ENCODE measurements around the gene LMNTD1.
"Not testable (repeated sequence)": the region's sequence is repeated elsewhere in the genome, so short reads cannot be mapped to it uniquely, and the experiment has no call there.

Gene LMNTD1, protein sequence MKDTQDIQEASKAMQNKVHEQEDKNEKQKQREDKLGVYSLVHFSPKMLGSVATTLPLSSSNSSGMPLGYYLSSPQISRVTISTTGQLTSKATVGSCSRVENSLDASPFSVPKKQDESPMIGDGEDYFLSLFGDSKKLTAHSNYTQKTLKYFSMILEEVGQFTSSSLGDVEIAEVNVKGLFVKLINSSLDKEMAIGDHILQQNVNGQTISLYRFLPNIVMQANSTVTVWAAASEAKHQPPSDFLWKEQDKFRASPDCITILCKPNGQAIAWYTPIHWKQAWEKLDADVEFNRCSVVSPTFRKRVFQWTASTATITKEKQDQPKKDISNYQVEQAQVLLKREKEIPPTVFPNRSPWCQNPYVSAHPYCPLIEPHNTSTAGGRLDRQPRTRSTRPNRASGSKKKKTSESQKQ

DNA sequence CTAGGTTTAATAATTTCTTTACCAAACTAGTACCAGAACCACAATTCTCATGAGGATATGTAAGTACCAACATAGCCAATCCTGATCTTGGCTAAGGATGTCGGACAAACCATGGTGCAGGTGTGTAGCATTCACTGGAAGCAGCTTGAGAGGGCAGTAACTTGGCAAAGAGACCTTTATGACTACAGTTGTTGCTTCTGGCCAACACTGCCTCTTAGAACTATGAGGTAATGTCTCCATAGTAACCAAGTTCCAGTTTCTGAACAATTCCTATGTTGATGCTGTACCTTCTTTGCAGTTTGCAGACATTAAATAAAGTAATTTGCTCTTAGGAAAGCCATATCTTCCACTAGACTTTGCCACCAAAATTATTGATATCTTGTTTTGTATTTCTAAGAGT lies at the start of gene LMNTD1:
LMNTD1 (minus strand) TSS at position 186 of the 400 bp plus-strand sequence. CDS start 324 bp downstream, outside the sequence.
- Mint-ChIP-seq H3K4me1 (no peaks in the 10 kb centered on the region), H3K4me3 (no peak within 1 kb of the TSS), H3K27ac (ENCODE audit: low read depth) (no peak within 1 kb of the TSS), H3K27me3 (peaks cover 9% of the 10 kb centered on the region), H3K36me3 (ENCODE audit: insufficient read depth) (no peaks in the 10 kb centered on the region), H3K9me3 (no peaks in the 10 kb centered on the region)
- no peak for DNase-seq (ENCODE audit: low spot score in 2 of 2)
- ATAC-seq (replicated peaks; ENCODE audit: extremely low read depth, poor library complexity, severe bottlenecking) = no peak

DNA sequence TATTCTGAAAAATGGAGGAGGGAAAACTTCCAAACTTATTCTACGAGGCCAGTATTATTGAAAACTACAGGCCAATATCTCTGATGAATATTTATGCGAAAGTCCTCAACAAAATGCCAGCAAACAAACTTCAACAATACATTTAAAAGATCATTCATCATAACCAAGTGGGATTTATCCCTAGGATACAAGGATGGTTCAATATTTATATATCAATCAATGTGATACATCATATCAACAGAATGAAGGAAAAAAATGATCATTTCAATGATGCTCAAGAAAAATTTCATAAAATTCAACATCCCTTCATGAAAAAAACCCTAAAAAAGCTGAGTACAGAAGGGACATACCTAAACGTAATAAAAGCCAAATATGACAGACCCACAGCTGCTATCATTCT lies 45.9 kb upstream of the LMNTD1 start:
- DNase-seq (ENCODE audit: low spot score in 2 of 2) (no peak), ATAC-seq (replicated peaks; ENCODE audit: extremely low read depth, poor library complexity, severe bottlenecking) (no peak)
- no peaks in the 10 kb centered on the region for H3K4me1 Mint-ChIP-seq
- no peaks in the 10 kb centered on the region for H3K36me3 Mint-ChIP-seq (ENCODE audit: insufficient read depth)
- no peak overlapping the region for H3K4me3 Mint-ChIP-seq
- H3K27me3 Mint-ChIP-seq = no peaks in the 10 kb centered on the region
- no peak overlapping the region for H3K27ac Mint-ChIP-seq (ENCODE audit: low read depth)
- H3K9me3 Mint-ChIP-seq = peaks cover 17% of the 10 kb centered on the region

DNA sequence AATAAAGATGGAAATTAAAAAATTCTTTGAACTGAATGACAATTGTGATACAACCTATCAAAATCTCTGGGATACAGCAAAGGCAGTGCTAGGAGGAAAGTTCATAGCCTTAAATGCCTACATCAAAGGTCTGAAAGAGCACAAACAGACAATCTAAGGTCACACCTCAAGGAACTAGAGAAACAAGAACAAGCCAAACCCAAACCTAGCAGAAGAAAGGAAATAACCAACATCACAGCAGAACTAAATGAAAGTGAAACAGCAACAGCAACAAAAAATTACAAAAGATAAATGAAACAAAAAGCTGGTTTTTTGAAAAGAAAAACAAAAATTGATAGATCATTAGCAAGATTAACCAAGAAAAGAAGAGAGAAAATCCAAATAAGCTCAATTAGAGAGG lies 42.4 kb upstream of the LMNTD1 start:
- H3K4me1 Mint-ChIP-seq; ATAC-seq (replicated peaks; ENCODE audit: extremely low read depth, poor library complexity, severe bottlenecking); H3K4me3 Mint-ChIP-seq; DNase-seq (ENCODE audit: low spot score in 2 of 2); H3K36me3 Mint-ChIP-seq (ENCODE audit: insufficient read depth); H3K27me3 Mint-ChIP-seq; H3K27ac Mint-ChIP-seq (ENCODE audit: low read depth): not testable (repeated sequence)
- peaks cover 22% of the 10 kb centered on the region for H3K9me3 Mint-ChIP-seq

DNA sequence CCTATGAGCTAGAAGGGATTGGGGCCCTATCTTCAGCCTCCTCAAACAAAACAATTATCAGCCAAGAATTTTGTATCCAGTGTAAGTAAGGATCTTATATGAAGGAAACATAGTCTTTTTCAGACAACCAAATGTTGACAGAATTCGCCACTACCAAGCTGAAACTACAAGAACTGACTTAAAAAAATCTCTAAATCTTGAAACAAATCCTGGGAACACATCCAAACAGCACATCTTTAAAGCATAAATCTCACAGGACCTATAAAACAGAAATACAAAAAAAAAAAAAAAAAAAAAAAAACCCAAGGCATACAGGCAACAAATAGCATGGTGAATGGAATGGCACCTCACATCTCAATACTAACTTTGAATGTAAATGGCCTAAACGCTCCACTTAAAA lies 41.3 kb upstream of the LMNTD1 start:
- no peak overlapping the region for H3K4me3 Mint-ChIP-seq
- H3K27me3 Mint-ChIP-seq = no peaks in the 10 kb centered on the region
- H3K27ac Mint-ChIP-seq (ENCODE audit: low read depth) = no peak overlapping the region
- DNase-seq (ENCODE audit: low spot score in 2 of 2) = no peak
- ATAC-seq (replicated peaks; ENCODE audit: extremely low read depth, poor library complexity, severe bottlenecking) = no peak
- H3K36me3 Mint-ChIP-seq (ENCODE audit: insufficient read depth) = peaks cover 2% of the 10 kb centered on the region
- no peaks in the 10 kb centered on the region for H3K4me1 Mint-ChIP-seq
- peaks cover 13% of the 10 kb centered on the region for H3K9me3 Mint-ChIP-seq

DNA sequence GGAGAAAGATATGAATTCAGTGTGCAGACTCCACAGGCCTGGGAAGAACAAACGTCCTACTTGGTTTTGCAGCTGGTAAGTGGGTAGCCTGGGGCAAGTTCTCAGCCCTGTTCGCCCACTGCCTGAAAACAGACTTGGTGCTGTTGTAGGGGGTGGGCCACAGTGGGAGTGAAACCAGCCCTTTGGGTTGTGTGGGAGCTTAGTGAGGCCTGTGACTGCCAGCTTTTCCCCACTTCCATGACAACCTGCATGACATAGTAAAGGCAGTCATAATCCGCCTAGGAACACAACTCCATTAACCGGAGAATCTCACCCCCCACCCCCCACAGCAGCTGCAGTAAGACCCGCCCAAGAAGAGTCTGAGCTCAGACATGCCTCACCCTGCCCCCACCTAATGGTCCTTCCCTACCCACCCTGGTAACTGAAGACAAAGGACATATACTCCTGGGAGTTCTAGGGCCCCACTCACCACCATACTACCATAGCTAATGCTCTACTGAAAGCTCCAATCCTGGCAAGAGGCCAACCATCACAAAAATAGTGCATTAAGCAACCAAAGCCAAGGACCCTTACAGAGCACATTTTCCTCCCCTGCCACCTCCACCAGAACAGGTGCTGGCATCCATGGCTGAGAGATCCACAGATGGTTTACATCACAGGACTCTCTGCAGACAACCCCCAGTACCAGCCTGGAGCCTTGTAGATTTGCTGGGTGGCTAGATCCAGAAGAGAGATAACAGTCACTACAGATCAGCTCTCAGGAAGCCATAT lies 39.8 kb upstream of the LMNTD1 start:
- Mint-ChIP-seq H3K27ac (ENCODE audit: low read depth) (peak overlapping the region; percentile 62), H3K4me1 (no peaks in the 10 kb centered on the region), H3K27me3 (no peaks in the 10 kb centered on the region), H3K36me3 (ENCODE audit: insufficient read depth) (peaks cover 2% of the 10 kb centered on the region), H3K9me3 (peaks cover 13% of the 10 kb centered on the region), H3K4me3 (no peak overlapping the region)
- ATAC-seq (replicated peaks; ENCODE audit: extremely low read depth, poor library complexity, severe bottlenecking) = no peak
- DNase-seq (ENCODE audit: low spot score in 2 of 2) = no peak

DNA sequence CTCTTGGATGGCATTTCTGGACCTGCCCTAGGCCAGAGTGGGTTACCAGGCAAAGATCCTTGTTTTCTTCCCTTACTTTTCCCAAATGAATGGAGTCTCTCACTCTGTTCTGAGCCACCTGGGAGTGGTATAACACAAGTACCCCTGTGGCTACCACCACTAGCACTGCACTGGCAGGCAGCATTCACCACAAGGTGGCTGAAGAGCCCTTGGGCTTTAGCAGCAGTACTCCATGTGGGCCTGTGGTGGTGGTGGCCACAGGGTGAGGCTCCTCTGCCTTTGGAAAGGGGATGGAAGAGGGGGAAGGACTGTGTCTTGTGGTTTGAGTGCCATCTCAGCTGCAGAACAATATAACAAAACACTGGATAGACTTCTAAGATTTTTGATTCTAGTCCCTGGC lies 38.1 kb upstream of the LMNTD1 start:
- H3K4me3 Mint-ChIP-seq = no peak overlapping the region
- peaks cover 2% of the 10 kb centered on the region for H3K36me3 Mint-ChIP-seq (ENCODE audit: insufficient read depth)
- no peaks in the 10 kb centered on the region for H3K4me1 Mint-ChIP-seq
- no peak for ATAC-seq (replicated peaks; ENCODE audit: extremely low read depth, poor library complexity, severe bottlenecking)
- no peak for DNase-seq (ENCODE audit: low spot score in 2 of 2)
- no peaks in the 10 kb centered on the region for H3K27me3 Mint-ChIP-seq
- peaks cover 13% of the 10 kb centered on the region for H3K9me3 Mint-ChIP-seq
- H3K27ac Mint-ChIP-seq (ENCODE audit: low read depth) = no peak overlapping the region

DNA sequence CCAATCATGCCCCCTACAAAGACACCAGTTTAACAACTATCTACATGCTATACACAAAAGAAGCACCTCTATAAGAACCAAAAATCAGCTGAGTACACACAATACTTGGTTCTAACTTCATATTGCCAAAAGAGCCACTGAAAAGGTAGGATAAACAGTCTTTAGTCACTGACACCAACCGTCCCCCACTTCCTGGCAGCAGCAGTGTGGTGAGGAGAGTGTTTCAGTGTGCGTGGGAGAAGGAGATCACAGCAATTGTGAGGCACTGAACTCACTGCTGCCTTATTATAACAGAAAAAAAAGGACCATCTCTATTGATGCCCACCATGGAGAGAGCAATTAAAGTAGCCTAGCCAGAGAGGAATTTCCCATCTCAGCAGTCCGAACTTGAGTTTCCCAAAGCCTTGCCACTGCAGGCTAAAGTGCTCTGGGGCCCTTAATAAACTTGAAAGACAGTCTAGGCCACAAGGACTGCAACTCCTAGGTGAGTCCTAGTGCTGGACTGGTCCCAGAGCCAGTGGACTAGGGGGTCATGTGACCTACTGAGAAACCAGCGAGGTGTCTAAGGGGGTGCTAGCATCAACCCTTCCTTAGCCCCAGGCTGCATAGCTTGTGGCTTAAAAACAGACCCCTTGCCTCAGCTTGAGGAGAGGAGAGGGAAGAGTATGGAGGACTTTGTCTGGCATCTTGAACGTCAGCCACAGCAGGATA lies 37.1 kb upstream of the LMNTD1 start:
- Mint-ChIP-seq H3K36me3 (ENCODE audit: insufficient read depth) (peaks cover 2% of the 10 kb centered on the region), H3K4me3 (no peak overlapping the region), H3K27ac (ENCODE audit: low read depth) (no peak overlapping the region), H3K27me3 (no peaks in the 10 kb centered on the region), H3K9me3 (peaks cover 6% of the 10 kb centered on the region), H3K4me1 (no peaks in the 10 kb centered on the region)
- DNase-seq (ENCODE audit: low spot score in 2 of 2) (no peak), ATAC-seq (replicated peaks; ENCODE audit: extremely low read depth, poor library complexity, severe bottlenecking) (peak; percentile 36)

DNA sequence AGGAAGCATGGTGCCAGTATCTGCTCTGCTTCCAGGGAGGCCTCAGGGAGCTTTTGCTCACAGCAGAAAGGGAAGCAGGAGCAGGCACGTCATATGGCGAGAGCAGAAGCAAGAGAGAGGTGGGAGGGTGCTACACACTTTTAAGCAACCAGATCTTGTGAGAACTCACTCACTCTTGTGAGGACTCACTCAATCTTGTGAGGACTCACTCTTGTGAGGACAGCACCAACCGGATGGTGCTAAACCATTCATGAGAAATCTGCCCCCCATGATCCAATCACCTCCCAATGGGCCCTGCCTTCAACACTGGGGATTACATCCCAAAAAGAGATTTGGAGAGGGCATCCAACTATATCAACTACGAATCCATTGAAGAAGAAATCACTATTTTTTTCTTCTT lies 34.3 kb upstream of the LMNTD1 start:
- DNase-seq (ENCODE audit: low spot score in 2 of 2) = no peak
- H3K4me1 Mint-ChIP-seq = no peaks in the 10 kb centered on the region

DNA sequence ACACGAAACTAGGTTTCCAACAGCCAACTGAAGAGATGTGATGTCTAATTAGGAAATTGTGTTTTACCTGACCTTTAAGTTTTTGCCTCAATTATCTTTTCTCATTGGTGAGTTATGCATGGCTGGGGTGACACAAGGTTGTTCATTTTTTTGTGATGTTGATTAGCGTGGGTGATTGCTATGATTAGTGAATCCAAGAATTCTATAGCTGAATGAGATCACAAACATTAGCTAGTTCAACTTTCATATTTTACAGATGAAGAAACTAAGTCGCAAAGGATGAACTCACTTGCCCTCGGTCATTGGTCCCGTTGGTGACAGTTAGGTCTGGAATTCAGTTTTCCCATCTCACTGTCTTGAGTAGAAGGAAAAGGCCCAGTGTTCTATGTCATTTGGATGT lies 32.6 kb upstream of the LMNTD1 start:
- ATAC-seq (replicated peaks; ENCODE audit: extremely low read depth, poor library complexity, severe bottlenecking) (no peak), DNase-seq (ENCODE audit: low spot score in 2 of 2) (no peak)
- Mint-ChIP-seq H3K9me3 (peaks cover 5% of the 10 kb centered on the region), H3K36me3 (ENCODE audit: insufficient read depth) (no peaks in the 10 kb centered on the region), H3K4me1 (no peaks in the 10 kb centered on the region), H3K4me3 (no peak overlapping the region), H3K27me3 (peaks cover 9% of the 10 kb centered on the region), H3K27ac (ENCODE audit: low read depth) (no peak overlapping the region)

More for the DNA sequence above, 34.3 kb upstream of the LMNTD1 start:
- peaks cover 11% of the 10 kb centered on the region for H3K9me3 Mint-ChIP-seq
- peaks cover 9% of the 10 kb centered on the region for H3K27me3 Mint-ChIP-seq
- no peak overlapping the region for H3K27ac Mint-ChIP-seq (ENCODE audit: low read depth)
- peaks cover 2% of the 10 kb centered on the region for H3K36me3 Mint-ChIP-seq (ENCODE audit: insufficient read depth)
- ATAC-seq (replicated peaks; ENCODE audit: extremely low read depth, poor library complexity, severe bottlenecking) = no peak
- H3K4me3 Mint-ChIP-seq = no peak overlapping the region

DNA sequence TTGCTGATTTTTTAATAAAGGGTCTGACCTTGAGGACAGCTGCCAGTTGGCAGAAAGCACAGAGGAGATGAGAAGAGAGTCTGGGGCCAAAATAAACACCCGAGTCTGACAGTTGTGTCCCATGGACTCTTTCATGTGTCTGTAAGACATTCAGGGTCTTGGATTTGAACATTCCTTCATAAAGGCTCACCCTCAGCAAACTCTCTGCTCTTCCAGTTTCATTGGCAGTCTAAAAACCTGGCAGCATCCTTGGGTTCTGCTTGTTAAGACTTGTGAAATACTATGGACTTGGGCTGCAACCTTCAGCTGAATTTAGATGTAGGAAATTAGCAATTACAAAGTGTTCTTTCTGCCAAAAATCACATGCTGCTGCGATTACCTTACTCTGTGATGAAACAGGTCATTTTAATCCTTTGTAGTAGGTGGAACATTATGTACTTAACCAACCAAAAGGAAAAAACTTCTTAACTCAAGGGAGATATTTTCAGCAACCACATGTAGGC lies 32.0 kb upstream of the LMNTD1 start:
- no peaks in the 10 kb centered on the region for H3K4me1 Mint-ChIP-seq
- H3K36me3 Mint-ChIP-seq (ENCODE audit: insufficient read depth) = no peaks in the 10 kb centered on the region
- no peak overlapping the region for H3K4me3 Mint-ChIP-seq
- H3K27me3 Mint-ChIP-seq = peaks cover 9% of the 10 kb centered on the region
- ATAC-seq (replicated peaks; ENCODE audit: extremely low read depth, poor library complexity, severe bottlenecking) = no peak
- H3K9me3 Mint-ChIP-seq = peaks cover 5% of the 10 kb centered on the region
- H3K27ac Mint-ChIP-seq (ENCODE audit: low read depth) = no peak overlapping the region
- DNase-seq (ENCODE audit: low spot score in 2 of 2) = no peak

DNA sequence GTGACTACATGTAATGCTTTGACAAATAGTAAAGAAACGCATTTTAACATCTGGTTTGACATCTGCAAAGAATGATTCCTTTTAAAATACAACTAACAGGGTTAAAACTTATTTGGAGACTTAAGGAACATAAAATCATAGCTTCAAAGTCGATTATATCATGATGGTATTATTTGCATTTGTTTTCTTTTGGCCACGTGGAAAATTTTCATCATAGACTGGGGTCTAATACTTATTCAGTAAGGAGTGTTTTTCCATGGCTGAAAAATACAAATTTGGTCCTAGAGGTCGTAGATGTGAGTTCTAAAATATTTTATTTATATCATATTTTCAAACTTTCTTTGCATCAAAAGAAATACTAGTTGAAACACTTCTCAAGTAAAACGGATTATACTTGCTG lies 31.5 kb upstream of the LMNTD1 start:
- ATAC-seq (replicated peaks; ENCODE audit: extremely low read depth, poor library complexity, severe bottlenecking) = no peak
- H3K4me3 Mint-ChIP-seq = no peak overlapping the region
- peaks cover 5% of the 10 kb centered on the region for H3K9me3 Mint-ChIP-seq
- no peak overlapping the region for H3K27ac Mint-ChIP-seq (ENCODE audit: low read depth)
- no peaks in the 10 kb centered on the region for H3K4me1 Mint-ChIP-seq
- peaks cover 9% of the 10 kb centered on the region for H3K27me3 Mint-ChIP-seq
- DNase-seq (ENCODE audit: low spot score in 2 of 2) = no peak
- H3K36me3 Mint-ChIP-seq (ENCODE audit: insufficient read depth) = no peaks in the 10 kb centered on the region

DNA sequence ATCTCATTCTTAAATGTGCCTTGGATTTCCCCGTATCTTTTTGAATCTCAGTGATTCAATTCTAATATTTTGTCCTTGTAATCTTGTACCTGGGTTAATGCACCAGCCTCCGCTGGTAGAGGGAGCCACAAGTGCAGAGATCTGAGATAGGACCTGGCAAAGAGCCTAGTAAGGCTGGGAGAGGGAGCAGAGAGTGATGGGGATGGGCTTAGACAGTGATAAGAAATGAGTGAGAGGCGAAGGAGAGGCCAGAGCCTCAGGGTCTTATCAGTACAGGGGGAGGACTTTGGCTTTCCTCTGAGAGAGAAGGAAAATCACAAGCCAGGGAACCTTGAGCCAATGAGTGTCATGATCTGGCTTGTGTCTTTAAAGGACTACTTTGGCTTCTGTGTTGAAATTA lies 30.5 kb upstream of the LMNTD1 start:
- no peaks in the 10 kb centered on the region for H3K4me1 Mint-ChIP-seq

More for the DNA sequence above, 30.5 kb upstream of the LMNTD1 start:
- Mint-ChIP-seq H3K27ac (ENCODE audit: low read depth) (no peak overlapping the region), H3K36me3 (ENCODE audit: insufficient read depth) (no peaks in the 10 kb centered on the region), H3K4me3 (no peak overlapping the region), H3K9me3 (peaks cover 5% of the 10 kb centered on the region), H3K27me3 (peaks cover 9% of the 10 kb centered on the region)
- DNase-seq (ENCODE audit: low spot score in 2 of 2) (no peak), ATAC-seq (replicated peaks; ENCODE audit: extremely low read depth, poor library complexity, severe bottlenecking) (no peak)

All from central memory CD8-positive, alpha-beta T cell (primary cell).